GM12878 (cell line): Measurements from ENCODE around the gene GRM3. TPM values are rescaled to one million over a fixed set of nuclear protein-coding genes. Genes with fewer than 3 reads are reported as not detected.

Experiments
- ATAC-seq: fragments of 200-7000 bp; cut with Tn5 transposase; 3 replicates; pipeline ENCODE4 v1.9.1; 2020; ENCODE audit warnings: mild to moderate bottlenecking, moderate library complexity
- BruUV-seq: library from RNA; stranded (reverse); fragments of 400-500 nt; replicated peaks from 2 replicates; lab custom pipeline; 2021; lab: Mats Ljungman, UMichigan
- CTCF ChIA-PET: fragments of 300-600 bp; sonication (Branson Sonifier 250); formaldehyde crosslinking; extraction: SDS; loops from one replicate; lab custom pipeline; 2021; ENCODE audit warnings: inconsistent platforms; lab: Yijun Ruan, JAX
- POLR2A ChIA-PET: fragments of 350-600 bp; formaldehyde crosslinking; extraction: SDS; loops from one replicate; lab custom pipeline; 2021; ENCODE audit warnings: inconsistent platforms; lab: Charles Lee
- RAD21 ChIA-PET: fragments of 300-600 bp; sonication (Branson Sonifier 250); formaldehyde crosslinking; loops from one replicate; lab custom pipeline; 2023; ENCODE audit warnings: antibody characterized with exemption; ENCODE audit not compliant: unreplicated experiment; lab: Charles Lee
- SMC1A ChIA-PET: fragments of 300-600 bp; sonication (Branson Sonifier 250); formaldehyde crosslinking; loops from one replicate; lab custom pipeline; 2023; ENCODE audit not compliant: unreplicated experiment, uncharacterized antibody; lab: Charles Lee
- DNase-seq: peaks from one replicate; pipeline ENCODE4 v3.0.0-alpha.2; 2011; ENCODE audit warnings: low read depth, low spot score
- FAIRE-seq: peaks from 3 replicates; lab custom pipeline; 2011; peaks lifted over from hg19 to GRCh38; lab: Jason Lieb, UNC
- H2AFZ ChIP-seq: 2 replicates; pipeline ENCODE4 v1.6.0; 2011; ENCODE audit warnings: low read depth, low read length, control low read depth; ENCODE audit not compliant: control insufficient read depth
- H3K27ac ChIP-seq: 2 replicates; pipeline ENCODE4 v1.5.1; 2011; ENCODE audit warnings: control low read depth; ENCODE audit not compliant: control insufficient read depth, insufficient read depth
- H3K27me3 ChIP-seq, 2 experiments: replicated peaks in 1 of 2; 2 replicates each; pipeline versions ENCODE4 v1.6.0 to v1.6.1; 2011; ENCODE audit warnings: low read length in 1 of 2; ENCODE audit not compliant: control insufficient read depth in 2 of 2, insufficient read depth in 2 of 2
- H3K36me3 ChIP-seq, 2 experiments: 2 replicates each; pipeline ENCODE4 v1.5.1; 2011; ENCODE audit warnings: low read length in 1 of 2; ENCODE audit not compliant: control insufficient read depth in 2 of 2, insufficient read depth in 2 of 2
- H3K4me1 ChIP-seq: 2 replicates; pipeline ENCODE4 v1.6.1; 2011; ENCODE audit warnings: mild to moderate bottlenecking, low read length, moderate library complexity, mixed read lengths; ENCODE audit not compliant: control insufficient read depth, insufficient read depth
- H3K4me2 ChIP-seq: 2 replicates; pipeline ENCODE4 v1.6.0; 2011; ENCODE audit warnings: control low read depth; ENCODE audit not compliant: control insufficient read depth, insufficient read depth
- H3K4me3 ChIP-seq: fragments of 200-600 bp; sonication (generic); 2 replicates; pipeline ENCODE4 v1.5.1; 2016
- H3K79me2 ChIP-seq: 2 replicates; pipeline ENCODE4 v1.6.0; 2011; ENCODE audit warnings: low read length; ENCODE audit not compliant: control insufficient read depth, insufficient read depth
- H3K9ac ChIP-seq: 2 replicates; pipeline ENCODE4 v1.8.0; 2011; ENCODE audit warnings: low read length, control low read depth, mixed read lengths; ENCODE audit not compliant: control insufficient read depth, insufficient read depth
- H3K9me3 ChIP-seq: replicated peaks from 3 replicates; pipeline ENCODE4 v1.5.1; 2011; ENCODE audit warnings: mild to moderate bottlenecking, low read length; ENCODE audit not compliant: control insufficient read depth, insufficient read depth
- H4K20me1 ChIP-seq: 2 replicates; pipeline ENCODE4 v1.6.0; 2011; ENCODE audit not compliant: control insufficient read depth, insufficient read depth
- BCL3 ChIP-seq: IDR thresholded peaks from 2 replicates; pipeline ENCODE4 v1.6.1; 2011; ENCODE audit warnings: borderline replicate concordance, low read depth, mild to moderate bottlenecking, moderate library complexity, low read length; ENCODE audit not compliant: insufficient read depth, poor library complexity, severe bottlenecking
- CHD4 ChIP-seq: fragments of 200-600 bp; sonication (generic); IDR thresholded peaks from 2 replicates; pipeline ENCODE4 v1.6.1; 2016; ENCODE audit warnings: mild to moderate bottlenecking
- DPF2 ChIP-seq: fragments of 450-650 bp; IDR thresholded peaks from 2 replicates; pipeline ENCODE4 v1.6.1; 2017; ENCODE audit warnings: mild to moderate bottlenecking
- ETV6 ChIP-seq, 2 experiments: fragments of 450-650 bp in 1 of 2; IDR thresholded peaks in 1 of 2; conservative IDR thresholded peaks in 1 of 2; 2 replicates each; pipeline ENCODE4 v1.6.1; 2014; ENCODE audit warnings: antibody characterized with exemption in 1 of 2, borderline replicate concordance in 1 of 2, low read depth in 1 of 2, mild to moderate bottlenecking in 1 of 2, moderate library complexity in 1 of 2
- FOXM1 ChIP-seq: IDR thresholded peaks from 2 replicates; pipeline ENCODE4 v1.6.1; 2012; ENCODE audit warnings: low read depth, mild to moderate bottlenecking, inconsistent platforms, low read length, moderate library complexity
- KAT2A ChIP-seq: conservative IDR thresholded peaks from 2 replicates; pipeline ENCODE4 v1.6.1; 2011; ENCODE audit warnings: low read depth, low read length; ENCODE audit not compliant: control insufficient read depth
- MTA2 ChIP-seq: fragments of 450-650 bp; IDR thresholded peaks from 2 replicates; pipeline ENCODE4 v1.6.1; 2016; ENCODE audit warnings: low read depth, mild to moderate bottlenecking, moderate library complexity
- PKNOX1 ChIP-seq: fragments of 450-650 bp; IDR thresholded peaks from 2 replicates; pipeline ENCODE4 v1.6.1; 2016; ENCODE audit warnings: mild to moderate bottlenecking
- RBBP5 ChIP-seq: fragments of 200-600 bp; sonication (generic); conservative IDR thresholded peaks from 2 replicates; pipeline ENCODE4 v1.6.1; 2016
- SMAD5 ChIP-seq: IDR thresholded peaks from 2 replicates; pipeline ENCODE4 v1.6.1; 2016; ENCODE audit warnings: antibody characterized with exemption, low read depth
- SPI1 ChIP-seq: IDR thresholded peaks from 2 replicates; pipeline ENCODE4 v1.6.1; 2011; ENCODE audit warnings: low read depth, mild to moderate bottlenecking, low read length, moderate library complexity, borderline replicate concordance; ENCODE audit not compliant: insufficient read depth
- ZBED1 ChIP-seq: IDR thresholded peaks from 2 replicates; pipeline ENCODE4 v1.6.1; 2016; ENCODE audit warnings: borderline replicate concordance
- ZNF384 ChIP-seq: IDR thresholded peaks from 2 replicates; pipeline ENCODE4 v1.6.1; 2012; ENCODE audit warnings: low read depth, mild to moderate bottlenecking, low read length, improper control_type of control experiment, borderline replicate concordance
- WGBS: methylation state at CpG from one replicate; pipeline ENCODE4 v1.1.6; 2016; ENCODE audit warnings: low lambda C conversion rate; ENCODE audit not compliant: insufficient replicate concordance, insufficient coverage; ENCODE audit errors: missing lambda C conversion rate; 5-methylcytosine and 5-hydroxymethylcytosine counted together
- in situ Hi-C: fragments of 300-500 bp; cut with MboI; formaldehyde crosslinking; loops from 9 replicates; pipeline ENCODE4 v1.14.3; 2018; ENCODE audit warnings: mixed read lengths
- intact Hi-C: fragments of 100-400 bp; cut with micrococcal nuclease; formaldehyde crosslinking; loops from one replicate; pipeline ENCODE4 v1.14.2; 2022; ENCODE audit not compliant: unreplicated experiment
- polyA plus RNA-seq, 11 experiments: library from polyadenylated mRNA; depleted of rRNA in 4 of 11; unstranded in 6 of 11; stranded (reverse) in 5 of 11; fragments of >200 nt; fragmentation: Nextera tagmentation in 4 of 11; fragmentation: Illumina TruSeq in 1 of 11; extraction: Ambion mirVana in 4 of 11; extraction: Trizol in 1 of 11; gene quantifications; 1 replicate in 1 of 11; 2 replicates in 10 of 11; pipeline versions ENCODE4 v1.2.1 to v1.2.3, GENCODE V29; 2011 to 2016; ENCODE audit warnings: inconsistent platforms in 2 of 11, missing spikeins in 2 of 11, low read depth in 1 of 11
- total RNA-seq, 4 experiments: library from RNA; depleted of rRNA in 3 of 4; stranded (reverse); fragments of >200 nt in 3 of 4; fragmentation: Illumina TruSeq in 1 of 4; extraction: Trizol in 1 of 4; gene quantifications; 2 replicates each; pipeline versions ENCODE4 v1.2.1 to v1.2.3, GENCODE V29; 2013 to 2021
- TF ChIP-seq, protein P1 (sequence below): fragments of 450-650 bp; IDR thresholded peaks from 2 replicates; pipeline ENCODE4 v1.6.1; 2016; ENCODE audit warnings: mild to moderate bottlenecking, moderate library complexity, borderline replicate concordance
- TF ChIP-seq, protein P2 (sequence below): fragments of 450-650 bp; IDR thresholded peaks from 2 replicates; pipeline ENCODE4 v1.6.1; 2017; ENCODE audit warnings: mild to moderate bottlenecking

The GRM3 gene
- total and polyA plus RNA-seq, 10 of the 15 experiments (the other 5 are each of a cell fraction or from before 2014, with no cell fraction given) = 0.03 to 0.49 (median 0.15) TPM; not detected in 1

DNA sequence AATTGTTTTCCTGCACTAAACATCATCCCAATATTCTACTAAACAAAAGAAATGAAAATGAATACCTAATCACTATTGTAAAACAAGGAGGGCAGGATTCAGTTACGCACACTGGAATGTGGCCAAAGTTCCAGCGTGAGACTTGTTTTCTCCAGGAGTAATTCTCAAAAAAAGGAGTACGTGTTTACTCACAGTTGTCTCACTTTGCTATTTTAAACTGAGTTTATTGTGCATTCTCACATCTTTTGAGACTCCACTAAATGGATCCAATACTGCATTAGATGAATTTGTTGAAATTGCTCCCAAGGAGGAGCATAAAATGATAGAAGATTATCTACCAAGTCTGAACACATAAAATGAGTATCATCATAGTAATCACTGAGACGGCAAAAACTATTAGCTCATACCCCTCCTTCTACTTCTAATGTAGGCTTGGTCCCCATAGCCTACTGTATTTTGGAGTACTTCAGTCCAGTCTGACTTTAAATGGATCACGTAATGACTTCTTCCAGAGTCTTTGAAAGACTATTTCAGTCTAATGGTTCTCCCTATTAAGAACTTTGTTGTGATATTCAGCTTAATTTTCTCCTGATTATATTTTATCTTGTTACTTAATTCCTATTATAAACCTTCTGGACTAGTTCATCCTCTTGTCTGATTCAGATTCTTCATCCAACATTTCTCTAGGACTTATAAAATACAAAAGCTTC lies 3.8 kb downstream of the GRM3 start:
- Histone ChIP-seq H2AFZ (no peak overlapping the region), H3K36me3 (no peaks in the 10 kb centered on the region), H3K4me3 (no peak overlapping the region), H3K4me2 (no peak overlapping the region), H3K27ac (no peak overlapping the region), H3K9me3 (no peaks in the 10 kb centered on the region), H3K4me1 (no peaks in the 10 kb centered on the region), H4K20me1 (no peaks in the 10 kb centered on the region), H3K27me3 (peaks cover 7% of the 10 kb centered on the region in 2 experiments), H3K9ac (no peak overlapping the region), H3K79me2 (no peaks in the 10 kb centered on the region)
- 41% methylated on average over 5 of the region's 5 CpGs for WGBS
- FAIRE-seq = no peak
- intact Hi-C loops = no loop called here
- ChIA-PET POLR2A (no interaction called here), SMC1A (interaction anchor here (1.9 kb wide), 1 partner anchor 13 kb away, joined by 7 read pairs; no protein-coding TSS in a partner anchor), CTCF (no interaction called here), RAD21 (no interaction called here)
- no peak for ATAC-seq
- DNase-seq = no peak
- BruUV-seq = no TSS peak
- in situ Hi-C loops = no loop called here
- no peak for TF ChIP-seq ZBED1
- no peak for TF ChIP-seq CHD4
- no peak for TF ChIP-seq KAT2A
- TF ChIP-seq FOXM1 = no peak
- TF ChIP-seq, protein P1, sequence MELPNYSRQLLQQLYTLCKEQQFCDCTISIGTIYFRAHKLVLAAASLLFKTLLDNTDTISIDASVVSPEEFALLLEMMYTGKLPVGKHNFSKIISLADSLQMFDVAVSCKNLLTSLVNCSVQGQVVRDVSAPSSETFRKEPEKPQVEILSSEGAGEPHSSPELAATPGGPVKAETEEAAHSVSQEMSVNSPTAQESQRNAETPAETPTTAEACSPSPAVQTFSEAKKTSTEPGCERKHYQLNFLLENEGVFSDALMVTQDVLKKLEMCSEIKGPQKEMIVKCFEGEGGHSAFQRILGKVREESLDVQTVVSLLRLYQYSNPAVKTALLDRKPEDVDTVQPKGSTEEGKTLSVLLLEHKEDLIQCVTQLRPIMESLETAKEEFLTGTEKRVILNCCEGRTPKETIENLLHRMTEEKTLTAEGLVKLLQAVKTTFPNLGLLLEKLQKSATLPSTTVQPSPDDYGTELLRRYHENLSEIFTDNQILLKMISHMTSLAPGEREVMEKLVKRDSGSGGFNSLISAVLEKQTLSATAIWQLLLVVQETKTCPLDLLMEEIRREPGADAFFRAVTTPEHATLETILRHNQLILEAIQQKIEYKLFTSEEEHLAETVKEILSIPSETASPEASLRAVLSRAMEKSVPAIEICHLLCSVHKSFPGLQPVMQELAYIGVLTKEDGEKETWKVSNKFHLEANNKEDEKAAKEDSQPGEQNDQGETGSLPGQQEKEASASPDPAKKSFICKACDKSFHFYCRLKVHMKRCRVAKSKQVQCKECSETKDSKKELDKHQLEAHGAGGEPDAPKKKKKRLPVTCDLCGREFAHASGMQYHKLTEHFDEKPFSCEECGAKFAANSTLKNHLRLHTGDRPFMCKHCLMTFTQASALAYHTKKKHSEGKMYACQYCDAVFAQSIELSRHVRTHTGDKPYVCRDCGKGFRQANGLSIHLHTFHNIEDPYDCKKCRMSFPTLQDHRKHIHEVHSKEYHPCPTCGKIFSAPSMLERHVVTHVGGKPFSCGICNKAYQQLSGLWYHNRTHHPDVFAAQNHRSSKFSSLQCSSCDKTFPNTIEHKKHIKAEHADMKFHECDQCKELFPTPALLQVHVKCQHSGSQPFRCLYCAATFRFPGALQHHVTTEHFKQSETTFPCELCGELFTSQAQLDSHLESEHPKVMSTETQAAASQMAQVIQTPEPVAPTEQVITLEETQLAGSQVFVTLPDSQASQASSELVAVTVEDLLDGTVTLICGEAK = no peak
- TF ChIP-seq DPF2 = no peak
- no peak for TF ChIP-seq SMAD5
- no peak for TF ChIP-seq ZNF384
- no peak for TF ChIP-seq BCL3
- no peak for TF ChIP-seq PKNOX1
- TF ChIP-seq SPI1 = no peak
- no peak for TF ChIP-seq RBBP5
- no peak for TF ChIP-seq MTA2
- TF ChIP-seq ETV6 (conservative IDR thresholded peaks at IDR 0.05 in 1 of 2, IDR thresholded peaks at IDR 0.05 in 1 of 2; ENCODE audit: borderline replicate concordance in 1 of 2, low read depth in 1 of 2) = no peak
- TF ChIP-seq, protein P2, sequence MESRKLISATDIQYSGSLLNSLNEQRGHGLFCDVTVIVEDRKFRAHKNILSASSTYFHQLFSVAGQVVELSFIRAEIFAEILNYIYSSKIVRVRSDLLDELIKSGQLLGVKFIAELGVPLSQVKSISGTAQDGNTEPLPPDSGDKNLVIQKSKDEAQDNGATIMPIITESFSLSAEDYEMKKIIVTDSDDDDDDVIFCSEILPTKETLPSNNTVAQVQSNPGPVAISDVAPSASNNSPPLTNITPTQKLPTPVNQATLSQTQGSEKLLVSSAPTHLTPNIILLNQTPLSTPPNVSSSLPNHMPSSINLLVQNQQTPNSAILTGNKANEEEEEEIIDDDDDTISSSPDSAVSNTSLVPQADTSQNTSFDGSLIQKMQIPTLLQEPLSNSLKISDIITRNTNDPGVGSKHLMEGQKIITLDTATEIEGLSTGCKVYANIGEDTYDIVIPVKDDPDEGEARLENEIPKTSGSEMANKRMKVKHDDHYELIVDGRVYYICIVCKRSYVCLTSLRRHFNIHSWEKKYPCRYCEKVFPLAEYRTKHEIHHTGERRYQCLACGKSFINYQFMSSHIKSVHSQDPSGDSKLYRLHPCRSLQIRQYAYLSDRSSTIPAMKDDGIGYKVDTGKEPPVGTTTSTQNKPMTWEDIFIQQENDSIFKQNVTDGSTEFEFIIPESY = no peak
